Measurements from ENCODE around the gene RAI14. TPM values are rescaled to one million over a fixed set of nuclear protein-coding genes. Genes with fewer than 3 reads are reported as not detected.

RAI14 gene
- total and polyA plus RNA-seq, 11 donors: 1.7 to 34.3 (median 10.7) TPM

DNA sequence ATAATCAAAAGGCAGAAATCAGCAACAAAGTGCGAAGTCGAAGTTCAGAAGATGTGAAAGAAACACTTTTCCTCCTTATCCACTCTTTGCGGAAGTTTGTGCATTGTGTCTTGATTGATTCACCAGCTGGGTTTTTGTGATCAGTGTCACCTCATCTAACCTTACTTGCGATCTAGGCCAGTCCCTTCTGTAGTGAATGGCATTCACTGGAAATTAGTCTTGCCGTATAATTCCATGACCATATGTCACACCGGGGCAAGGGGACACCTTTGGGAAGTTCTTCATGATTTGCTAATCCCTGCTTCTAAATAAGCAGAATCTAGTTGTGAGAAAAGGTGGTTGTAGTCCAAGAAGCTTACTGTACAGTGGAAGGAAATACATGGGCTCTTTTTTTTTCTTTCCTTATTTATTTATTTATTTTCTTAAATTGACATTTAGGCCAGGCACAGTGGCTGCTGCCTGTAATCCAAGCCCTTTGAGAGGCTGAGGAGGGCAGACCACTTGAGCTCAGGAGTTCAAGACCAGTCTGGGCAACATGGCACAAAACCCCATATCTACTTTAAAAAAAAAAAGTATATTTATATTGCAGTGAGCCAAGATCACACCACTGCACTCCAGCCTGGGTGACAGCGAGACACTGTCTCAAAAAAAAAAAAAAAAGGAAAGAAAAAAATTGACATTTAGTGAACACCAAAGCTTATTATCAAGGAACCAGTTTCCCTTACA is 7.8 kb downstream of the RAI14 start:
- ATAC-seq (peak in 2 of 4 donors; percentile 24 to 76), DNase-seq (no peak)
- Histone ChIP-seq H3K4me3 (no peak overlapping the region), H3K27me3 (no peaks in the 10 kb centered on the region), H3K27ac (peak overlapping the region in 2 of 12 donors; percentile 2 to 20), H3K4me1 (peaks cover 0 to 2% (median 0%) of the 10 kb centered on the region in 12 donors), H3K36me3 (peaks cover 0 to 5% (median 0%) of the 10 kb centered on the region in 9 donors), H3K9me3 (no peaks in the 10 kb centered on the region)
- TF ChIP-seq CTCF (IDR thresholded peaks at IDR 0.05) (no peak), POLR2A (IDR thresholded peaks at IDR 0.05) (no peak)
- intact Hi-C loops (cut with DNase I): no loop called here
- WGBS, 4 donors: 68 to 79% (median 73%) methylated on average over 7 of the region's 7 CpGs

GRCh38 chr5:34666392-34667080 is 10.4 kb downstream of the RAI14 start:
- Histone ChIP-seq H3K36me3 (peaks cover 0 to 5% (median 0%) of the 10 kb centered on the region in 9 donors), H3K27me3 (no peaks in the 10 kb centered on the region), H3K27ac (no peak overlapping the region), H3K9me3 (no peaks in the 10 kb centered on the region), H3K4me1 (peaks cover 0 to 12% (median 0%) of the 10 kb centered on the region in 12 donors), H3K4me3 (no peak overlapping the region)
- WGBS, 4 donors: 79 to 87% (median 83%) methylated on average over 6 to 8 of the region's 8 CpGs
- no peak for TF ChIP-seq CTCF (IDR thresholded peaks at IDR 0.05)
- no peak for TF ChIP-seq POLR2A (IDR thresholded peaks at IDR 0.05)
- intact Hi-C loops (cut with DNase I): no loop called here
- no peak for ATAC-seq
- no peak for DNase-seq

- Histone ChIP-seq H3K4me3 (no peak overlapping the region), H3K4me1 (peaks cover 0 to 16% (median 4%) of the 10 kb centered on the region in 12 donors), H3K27ac (no peak overlapping the region), H3K36me3 (peaks cover 0 to 5% (median 0%) of the 10 kb centered on the region in 9 donors), H3K9me3 (no peaks in the 10 kb centered on the region), H3K27me3 (no peaks in the 10 kb centered on the region)
- no peak for TF ChIP-seq POLR2A (IDR thresholded peaks at IDR 0.05)
- TF ChIP-seq CTCF (IDR thresholded peaks at IDR 0.05): no peak
- WGBS, 4 donors: 84 to 88% (median 85%) methylated on average over 5 of the region's 5 CpGs
- intact Hi-C loops (cut with DNase I): no loop called here
- ATAC-seq (no peak), DNase-seq (no peak)
Observed at GRCh38 chr5:34667705-34668104, 11.6 kb downstream of the RAI14 start.

- no peak for TF ChIP-seq POLR2A (IDR thresholded peaks at IDR 0.05)
- TF ChIP-seq CTCF (IDR thresholded peaks at IDR 0.05): no peak
- intact Hi-C loops (cut with DNase I): no loop called here
Observed at GRCh38 chr5:34669931-34670516, 13.9 kb downstream of the RAI14 start.

More at GRCh38 chr5:34669931-34670516, 13.9 kb downstream of the RAI14 start:
- Histone ChIP-seq H3K27ac (no peak overlapping the region), H3K4me3 (no peak overlapping the region), H3K9me3 (no peaks in the 10 kb centered on the region), H3K27me3 (no peaks in the 10 kb centered on the region), H3K36me3 (peaks cover 0 to 5% (median 0%) of the 10 kb centered on the region in 9 donors), H3K4me1 (peaks cover 0 to 31% (median 16%) of the 10 kb centered on the region in 12 donors)
- 47 to 62% (median 47%) methylated on average over 7 of the region's 7 CpGs for WGBS, 4 donors
- no peak for DNase-seq
- no peak for ATAC-seq

All from heart left ventricle (tissue), 16 donors.